Skin epidermis (tissue), 12 donors: Measurements from ENCODE around the gene PLIN4.
"Not testable (repeated sequence)": the region's sequence is repeated elsewhere in the genome, so short reads cannot be mapped to it uniquely, and the experiment has no call there.

Experiments
- H3K27ac ChIP-seq, 21 experiments: fragments of 200-600 bp; sonication (generic) in 11 of 21; one replicate each; pipeline ENCODE4 v1.5.0; 2020; ENCODE audit warnings: mild to moderate bottlenecking in 3 of 21, inconsistent platforms in 2 of 21, moderate library complexity in 2 of 21
- H3K4me3 ChIP-seq, 7 experiments: fragments of 200-600 bp; sonication (generic) in 2 of 7; one replicate each; pipeline ENCODE4 v1.5.0; 2020; ENCODE audit warnings: inconsistent platforms in 2 of 7, mild to moderate bottlenecking in 2 of 7, moderate library complexity in 1 of 7

Gene PLIN4

GRCh38 chr19:4547303-4548237 lies 29.3 kb upstream of the PLIN4 start:
- H3K4me3 ChIP-seq: no peak overlapping the region
- no peak overlapping the region for H3K27ac ChIP-seq

DNA sequence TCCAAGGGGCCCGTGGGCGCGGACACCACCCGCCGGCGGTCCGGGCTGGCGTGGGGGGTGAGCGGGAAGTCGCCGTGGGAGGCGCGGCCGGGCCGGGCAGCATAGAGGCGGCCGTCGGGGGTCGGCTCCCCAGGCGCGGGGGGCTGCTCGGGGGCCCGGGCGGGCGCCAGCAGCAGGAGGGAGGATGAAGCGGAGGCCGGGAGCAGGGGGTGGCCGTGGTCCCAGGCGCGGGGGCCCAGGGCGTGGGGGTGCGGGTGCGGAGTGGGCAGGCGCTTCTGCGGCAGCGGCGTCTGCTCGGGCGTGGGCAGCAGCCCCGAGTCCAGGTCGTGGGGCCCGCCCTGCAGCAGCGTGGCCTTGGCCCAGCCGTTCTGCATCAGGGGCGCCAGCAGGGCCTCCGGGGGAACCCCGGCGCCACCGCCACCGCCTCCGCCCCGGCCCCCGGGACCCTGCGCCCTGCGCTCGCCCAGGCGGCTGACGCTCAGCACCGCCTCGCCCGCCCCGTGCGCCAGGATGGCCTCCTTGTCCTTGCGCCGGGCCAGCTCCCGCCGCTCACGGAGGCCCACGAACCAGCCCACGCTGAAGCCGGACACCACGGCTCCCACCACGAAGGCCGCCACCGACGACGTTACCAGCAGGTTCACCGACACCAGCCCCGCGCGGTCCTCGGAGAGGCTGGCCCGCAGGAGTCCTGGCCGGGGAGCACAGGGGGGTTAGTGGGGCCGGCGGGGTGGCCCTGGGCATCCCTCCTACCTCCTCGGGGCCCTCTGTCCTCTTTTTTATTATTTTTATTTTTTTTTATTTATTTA lies 25.8 kb upstream of the PLIN4 start:
- peak overlapping the region in 3 of 7 experiments; percentile 11 to 21 (median 19) for H3K4me3 ChIP-seq

DNA sequence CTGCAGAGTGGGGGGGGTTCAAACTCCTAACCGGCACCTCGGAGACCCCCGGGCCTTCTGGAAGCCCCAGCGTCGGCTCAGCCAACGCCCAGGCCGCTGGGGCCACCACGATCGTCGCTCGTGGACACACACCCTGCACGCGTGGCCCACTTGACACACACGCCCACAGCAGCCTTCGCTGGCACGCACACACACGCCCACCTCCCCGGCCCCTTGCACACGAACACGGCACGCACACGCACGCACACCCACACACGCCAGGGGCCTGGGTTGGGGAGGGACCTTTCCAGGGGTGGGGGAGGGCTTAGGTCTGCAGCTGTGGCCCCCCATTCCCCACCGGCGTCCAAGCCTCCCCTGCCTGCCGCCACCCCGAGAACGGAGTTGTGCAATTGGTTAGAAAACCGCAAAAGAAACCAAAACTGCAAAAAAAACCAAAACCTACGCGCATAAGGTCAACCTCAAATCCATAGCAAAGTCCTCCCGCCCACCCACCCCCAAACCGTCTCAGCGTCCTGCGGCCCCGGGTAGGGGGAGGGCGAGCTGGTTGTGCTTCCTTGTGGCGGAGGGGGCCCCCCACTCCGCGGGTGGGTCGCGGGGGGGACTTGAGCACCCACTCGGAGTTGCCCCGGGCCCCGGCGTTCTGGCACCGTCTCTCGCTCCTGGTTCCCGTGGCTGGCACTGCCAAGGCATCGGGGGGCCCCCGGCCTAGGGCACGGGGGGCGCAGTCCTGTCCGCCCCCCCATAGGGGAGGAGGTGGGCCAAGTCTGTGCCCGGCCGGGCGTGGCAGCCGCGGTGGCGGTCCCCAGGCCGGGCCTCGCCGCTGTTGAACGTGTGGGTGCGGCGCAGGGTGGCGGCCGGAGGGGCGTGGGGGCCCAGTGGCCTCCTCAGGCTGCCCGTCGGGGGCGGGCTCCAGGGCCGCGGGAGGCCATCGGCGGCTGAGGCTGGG lies 24.9 kb upstream of the PLIN4 start:
- Histone ChIP-seq H3K4me3 (peak overlapping the region in 3 of 7 experiments; percentile 11 to 21 (median 19)), H3K27ac (peak overlapping the region in 6 of 21 experiments; percentile 14 to 73 (median 48))

More for the DNA sequence above, 25.8 kb upstream of the PLIN4 start:
- peak overlapping the region in 3 of 21 experiments; percentile 47 to 73 (median 48) for H3K27ac ChIP-seq

- not testable (repeated sequence) for H3K4me3 ChIP-seq
- H3K27ac ChIP-seq: peak overlapping the region in 1 of 21 experiments; percentile 30
These were observed 23.5 kb upstream of the PLIN4 start for GRCh38 chr19:4541806-4542145.

GRCh38 chr19:4541114-4541805 lies 23.0 kb upstream of the PLIN4 start:
- peak overlapping the region in 1 of 21 experiments; percentile 30 for H3K27ac ChIP-seq

DNA sequence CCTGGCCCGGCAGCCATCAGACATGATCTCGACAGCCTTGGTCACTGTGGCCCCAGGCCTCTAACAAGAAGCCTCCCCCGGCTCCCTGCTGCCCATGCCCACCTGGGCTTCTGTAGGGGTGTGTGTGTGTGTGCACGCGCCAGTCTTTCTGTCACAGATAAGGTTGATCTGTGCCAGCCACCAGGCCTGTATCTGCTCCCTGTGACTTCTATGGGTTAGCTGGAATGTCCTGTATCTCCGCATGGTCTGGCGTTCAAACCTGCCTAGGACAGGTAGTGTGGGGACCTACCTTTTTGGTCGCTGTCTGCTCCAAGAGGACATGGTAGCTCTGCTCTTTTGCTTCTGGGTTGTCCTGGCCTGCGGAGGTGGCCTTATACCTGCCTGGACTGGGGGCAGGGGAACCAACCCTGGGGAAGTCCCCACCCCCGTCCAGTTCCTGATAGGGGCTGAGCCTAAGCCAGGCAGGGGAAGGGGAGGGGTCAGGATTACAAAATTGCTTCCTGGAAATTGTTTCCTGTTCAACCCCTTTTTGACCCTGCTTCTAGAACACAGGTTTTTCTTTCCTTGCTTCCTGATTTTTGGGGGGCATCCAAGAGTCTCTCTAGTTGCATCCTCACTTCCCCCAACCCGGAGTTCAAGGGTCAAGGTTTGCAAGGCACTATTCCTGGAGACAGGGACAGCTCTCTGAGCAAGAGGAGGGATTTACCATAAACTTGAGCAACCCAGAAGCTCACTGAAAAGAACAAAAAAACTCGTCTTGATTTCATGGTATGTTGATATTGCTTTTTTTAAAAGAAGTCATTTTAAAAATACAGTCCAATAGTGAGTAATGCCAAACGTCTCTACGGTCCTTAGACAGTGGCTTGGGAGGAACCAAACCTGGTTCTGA lies 21.7 kb upstream of the PLIN4 start, which contains the start of gene LRG1:
Gene LRG1, minus strand, starts transcription at position 344 of the 889 bp plus-strand sequence. Its CDS starts 23 bp downstream, at position 321.
- Histone ChIP-seq H3K27ac (peak within 1 kb of the TSS in 13 of 21 experiments; percentile 19 to 69 (median 50)), H3K4me3 (peak within 1 kb of the TSS in 4 of 7 experiments; percentile 8 to 33 (median 20))

More at GRCh38 chr19:4541114-4541805, 23.0 kb upstream of the PLIN4 start:
- no peak overlapping the region for H3K4me3 ChIP-seq

- peak overlapping the region in 10 of 21 experiments; percentile 27 to 69 (median 51) for H3K27ac ChIP-seq
These were observed 20.9 kb upstream of the PLIN4 start for GRCh38 chr19:4539169-4539692.

GRCh38 chr19:4538601-4538954 lies 20.3 kb upstream of the PLIN4 start:
- H3K4me3 ChIP-seq: no peak overlapping the region

More at GRCh38 chr19:4539169-4539692, 20.9 kb upstream of the PLIN4 start:
- H3K4me3 ChIP-seq: peak overlapping the region in 3 of 7 experiments; percentile 18 to 33 (median 21)

GRCh38 chr19:4537953-4538600 lies 19.8 kb upstream of the PLIN4 start:
- H3K27ac ChIP-seq: no peak overlapping the region
- H3K4me3 ChIP-seq: no peak overlapping the region

More at GRCh38 chr19:4538601-4538954, 20.3 kb upstream of the PLIN4 start:
- H3K27ac ChIP-seq: no peak overlapping the region

DNA sequence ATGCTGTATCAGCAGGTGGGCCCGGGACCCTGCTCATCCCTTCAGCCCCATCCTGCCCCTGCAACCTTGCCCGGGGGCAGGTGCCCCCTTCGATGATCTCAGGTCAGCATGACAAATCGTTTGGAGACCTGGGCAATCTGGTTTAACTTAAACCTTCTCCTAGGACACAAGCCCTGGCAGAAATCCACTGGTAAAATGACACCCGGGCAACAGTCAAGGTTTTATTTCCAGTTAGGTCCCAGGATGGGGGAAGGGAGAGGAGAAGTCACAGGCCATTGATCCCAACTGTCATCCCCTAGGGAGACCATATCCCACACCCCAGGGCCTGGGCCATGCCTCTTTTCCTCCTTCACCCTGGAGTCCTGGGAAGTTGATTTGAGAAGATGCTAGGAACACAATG lies 18.5 kb upstream of the PLIN4 start:
- Histone ChIP-seq H3K27ac (no peak overlapping the region), H3K4me3 (no peak overlapping the region)

GRCh38 chr19:4534836-4535658 lies 16.8 kb upstream of the PLIN4 start, which contains the start of gene PLIN5:
TSS of gene PLIN5 (minus strand) at chr19:4535224. CDS start at chr19:4534074, 1,150 bp downstream.
- Histone ChIP-seq H3K4me3 (peak within 1 kb of the TSS in 1 of 7 experiments; percentile 9), H3K27ac (peak within 1 kb of the TSS in 2 of 21 experiments; percentile 58 to 66)

DNA sequence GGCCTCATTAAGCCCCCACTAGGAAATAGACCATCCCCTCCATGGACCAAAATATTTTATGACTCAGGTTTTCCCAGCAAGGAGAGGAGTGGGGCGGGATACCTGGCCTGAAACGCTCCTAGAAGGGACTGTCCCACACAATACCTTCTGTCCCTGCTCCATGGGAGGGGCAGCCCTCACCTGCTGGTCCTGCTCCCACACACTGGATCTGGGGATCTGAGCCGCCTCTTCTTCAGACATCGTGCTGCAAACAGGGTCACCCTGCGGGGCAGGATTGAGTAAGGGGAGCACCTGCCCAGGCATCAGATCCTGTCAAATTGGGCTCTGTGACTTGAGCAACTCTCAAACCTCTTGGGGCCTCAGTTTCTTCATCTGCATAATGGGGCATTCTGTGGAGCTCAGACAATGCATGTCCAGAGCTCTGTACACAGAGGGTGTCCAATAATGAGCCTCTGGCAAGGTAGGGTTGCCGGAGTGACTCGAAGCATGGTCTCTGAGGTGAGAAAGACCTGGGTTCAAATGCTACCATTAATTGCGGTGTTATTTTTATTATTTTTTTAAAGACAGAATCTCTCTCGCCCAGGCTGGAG lies 15.6 kb upstream of the PLIN4 start:
- Histone ChIP-seq H3K27ac (no peak overlapping the region), H3K4me3 (no peak overlapping the region)

DNA sequence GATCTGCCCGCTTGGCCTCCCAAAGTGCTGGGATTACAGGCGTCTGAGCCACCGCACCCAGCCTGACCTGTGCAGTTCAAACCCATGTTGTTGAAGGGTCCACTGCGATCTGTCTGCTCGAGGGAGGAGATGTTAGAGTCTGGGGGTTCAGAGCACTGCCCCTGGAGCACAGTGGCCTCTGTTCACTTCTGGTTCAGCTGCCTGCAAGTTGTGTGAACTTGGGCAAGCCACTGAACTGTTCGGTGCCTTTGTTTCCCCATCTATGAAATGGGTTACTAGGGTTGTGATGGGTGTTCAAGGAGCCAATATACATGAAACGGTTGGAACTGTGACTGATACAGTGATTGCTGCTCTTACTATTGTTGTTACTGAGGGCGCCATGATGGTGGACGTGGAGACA lies 15.0 kb upstream of the PLIN4 start:
- H3K4me3 ChIP-seq: no peak overlapping the region
- H3K27ac ChIP-seq: no peak overlapping the region

- H3K4me3 ChIP-seq: no peak overlapping the region
- no peak overlapping the region for H3K27ac ChIP-seq
These were observed 13.4 kb upstream of the PLIN4 start for GRCh38 chr19:4531562-4532165.

DNA sequence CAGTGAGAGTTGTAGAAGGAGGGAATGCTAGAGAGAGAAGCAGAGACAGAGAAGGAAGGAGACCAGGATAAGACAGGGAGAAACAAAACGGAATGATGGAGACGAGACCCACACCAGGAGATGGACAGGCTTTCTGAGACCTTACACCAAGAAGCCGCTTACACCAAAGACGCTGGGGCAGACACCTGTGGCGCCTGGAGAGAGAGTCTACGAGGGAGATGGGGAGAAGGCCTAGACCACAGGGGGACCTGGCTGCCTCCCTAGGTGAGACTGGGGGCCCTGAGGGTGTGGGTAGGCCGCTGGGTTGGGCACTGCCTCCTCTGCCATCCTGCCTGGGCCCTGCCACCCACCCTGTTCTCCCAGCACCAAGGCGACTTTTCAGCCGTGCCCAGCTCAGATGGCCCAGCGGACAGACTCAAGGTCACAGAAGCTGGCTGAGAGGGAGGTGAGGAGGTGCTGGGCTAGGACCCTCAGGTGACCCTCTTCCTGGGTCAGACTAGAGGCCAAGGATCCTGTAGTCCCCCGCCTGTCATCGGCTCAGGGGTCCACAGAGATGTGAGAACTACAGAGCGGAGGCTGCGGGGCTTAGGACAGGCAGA lies 11.7 kb upstream of the PLIN4 start:
- H3K27ac ChIP-seq: no peak overlapping the region

More for the DNA sequence above, 11.7 kb upstream of the PLIN4 start:
- H3K4me3 ChIP-seq: no peak overlapping the region
